Neural progenitor cell (in vitro differentiated cells): ENCODE data around the gene SMYD3.

Experiments
- CTCF ChIP-seq: fragments of 200-600 bp; sonication (generic); IDR thresholded peaks from 2 replicates; pipeline ENCODE4 v1.5.1; 2017; ENCODE audit warnings: antibody characterized with exemption, mild to moderate bottlenecking
- EZH2 ChIP-seq: fragments of 200-600 bp; sonication (generic); IDR thresholded peaks from 2 replicates; pipeline ENCODE4 v1.6.1; 2017; ENCODE audit warnings: antibody characterized with exemption, mild to moderate bottlenecking, moderate library complexity

GRCh38 chr1:246491551-246492053 is 15.5 kb downstream of the SMYD3 start:
- no peak for TF ChIP-seq CTCF
- TF ChIP-seq EZH2: no peak
